Activated naive CD8-positive, alpha-beta T cell treated with anti-CD3 and anti-CD28 coated beads, Interleukin-2, amount 10 ng/mL, durations not matched to agents 7 days and 5 days (primary cell): Measurements from ENCODE around the gene CREM. TPM values are rescaled to one million over a fixed set of nuclear protein-coding genes. Genes with fewer than 3 reads are reported as not detected.

ENCODE experiments used
- ATAC-seq: fragments of 150-1000 bp; cut with Tn5 transposase; one replicate; pipeline ENCODE4 v1.10.0; 2021; ENCODE audit warnings: low read depth, moderate library complexity
- POLR2A ChIA-PET: fragments of 350-600 bp; sonication (Branson Sonifier 250); formaldehyde crosslinking; loops from one replicate; lab custom pipeline; 2021; ENCODE audit warnings: antibody characterized with exemption; lab: Charles Lee
- DNase-seq: peaks from one replicate; pipeline ENCODE4 v3.0.0; 2021
- H3K27ac Mint-ChIP-seq: one replicate; pipeline ENCODE4 v1.8.0; 2022; ENCODE audit warnings: mild to moderate bottlenecking, mixed read lengths
- H3K27me3 Mint-ChIP-seq: one replicate; pipeline ENCODE4 v1.8.0; 2022; ENCODE audit warnings: mild to moderate bottlenecking, moderate library complexity, mixed read lengths
- H3K36me3 Mint-ChIP-seq: one replicate; pipeline ENCODE4 v1.8.0; 2021; ENCODE audit warnings: mild to moderate bottlenecking, mixed read lengths
- H3K4me1 Mint-ChIP-seq: one replicate; pipeline ENCODE4 v1.8.0; 2021; ENCODE audit warnings: mixed read lengths
- H3K4me3 Mint-ChIP-seq: one replicate; pipeline ENCODE4 v1.8.0; 2022; ENCODE audit warnings: mild to moderate bottlenecking, moderate library complexity, mixed read lengths
- H3K9me3 Mint-ChIP-seq: one replicate; pipeline ENCODE4 v1.8.0; 2021; ENCODE audit warnings: mixed read lengths
- total RNA-seq, 2 experiments: library from RNA; stranded (reverse); gene quantifications; one replicate each; pipeline ENCODE4 v1.2.3, GENCODE V29; 2021

Gene CREM
- total RNA-seq, 2 experiments from 2014 or later, result 78.6 to 86.5 TPM

- POLR2A ChIA-PET, result no interaction called here
- H3K4me1 Mint-ChIP-seq, result no peaks in the 10 kb centered on the region
- H3K27ac Mint-ChIP-seq, result no peak overlapping the region
Observed at GRCh38 chr10:35112571-35112970, 14.1 kb upstream of the CREM start.

GRCh38 chr10:35119378-35119777 is 7.3 kb upstream of the CREM start:
- H3K4me1 Mint-ChIP-seq, result peaks cover 9% of the 10 kb centered on the region
- no peak overlapping the region for H3K4me3 Mint-ChIP-seq
- H3K27me3 Mint-ChIP-seq, result peaks cover 12% of the 10 kb centered on the region
- ATAC-seq (no peak), DNase-seq (no peak)
- H3K36me3 Mint-ChIP-seq, result no peaks in the 10 kb centered on the region
- POLR2A ChIA-PET, result interaction anchor here (0.8 to 2.2 kb wide), 3 partner anchors 76 to 98 kb away, joined by 3 to 6 read pairs (median 4); no protein-coding TSS in a partner anchor
- H3K9me3 Mint-ChIP-seq, result no peaks in the 10 kb centered on the region
- H3K27ac Mint-ChIP-seq, result no peak overlapping the region

More at GRCh38 chr10:35112571-35112970, 14.1 kb upstream of the CREM start:
- H3K4me3 Mint-ChIP-seq, result no peak overlapping the region
- DNase-seq (no peak), ATAC-seq (no peak)
- no peaks in the 10 kb centered on the region for H3K36me3 Mint-ChIP-seq
- H3K9me3 Mint-ChIP-seq, result no peaks in the 10 kb centered on the region
- peaks cover 9% of the 10 kb centered on the region for H3K27me3 Mint-ChIP-seq

- H3K4me3 Mint-ChIP-seq, result no peak overlapping the region
- H3K27me3 Mint-ChIP-seq, result no peaks in the 10 kb centered on the region
- DNase-seq, result no peak
- peak overlapping the region; percentile 42 for H3K27ac Mint-ChIP-seq
- H3K9me3 Mint-ChIP-seq, result no peaks in the 10 kb centered on the region
- peaks cover 35% of the 10 kb centered on the region for H3K4me1 Mint-ChIP-seq
- H3K36me3 Mint-ChIP-seq, result peaks cover 11% of the 10 kb centered on the region
- no peak for ATAC-seq
- POLR2A ChIA-PET, result no interaction called here
Observed at GRCh38 chr10:35124540-35124939, 2.1 kb upstream of the CREM start.

GRCh38 chr10:35126062-35126529 is 550 bp upstream of the CREM start:
- Mint-ChIP-seq H3K27me3 (no peaks in the 10 kb centered on the region), H3K27ac (peak overlapping the region; percentile 99), H3K4me1 (peaks cover 43% of the 10 kb centered on the region), H3K4me3 (peak overlapping the region; percentile 90), H3K36me3 (peaks cover 11% of the 10 kb centered on the region), H3K9me3 (no peaks in the 10 kb centered on the region)
- DNase-seq (no peak), ATAC-seq (peak; percentile 3)
- POLR2A ChIA-PET, result interaction anchor here (0.5 to 9.3 kb wide), 18 partner anchors 9 to 962 kb away, joined by 3 to 201 read pairs (median 7); partner anchors contain the start of gene CUL2

- H3K4me3 Mint-ChIP-seq, result peak overlapping the region; percentile 91
- peaks cover 11% of the 10 kb centered on the region for H3K36me3 Mint-ChIP-seq
- H3K9me3 Mint-ChIP-seq, result no peaks in the 10 kb centered on the region
- no peaks in the 10 kb centered on the region for H3K27me3 Mint-ChIP-seq
- H3K27ac Mint-ChIP-seq, result peak overlapping the region; percentile 99
- peak; percentile 75 for DNase-seq
- H3K4me1 Mint-ChIP-seq, result peaks cover 50% of the 10 kb centered on the region
- peak; percentile 8 for ATAC-seq
- POLR2A ChIA-PET, result interaction anchor here (0.9 to 9.3 kb wide), 15 partner anchors 9 to 94 kb away, joined by 3 to 201 read pairs (median 7); no protein-coding TSS in a partner anchor
Observed at GRCh38 chr10:35127289-35127891, 744 bp downstream of the CREM start.

- peaks cover 58% of the 10 kb centered on the region for H3K4me1 Mint-ChIP-seq
- no peak for ATAC-seq
- H3K36me3 Mint-ChIP-seq, result peaks cover 11% of the 10 kb centered on the region
- peak overlapping the region; percentile 91 for H3K4me3 Mint-ChIP-seq
- no peak for DNase-seq
- POLR2A ChIA-PET, result interaction anchor here (0.7 to 9.3 kb wide), 4 partner anchors 19 to 84 kb away, joined by 3 to 201 read pairs (median 110); no protein-coding TSS in a partner anchor
- no peaks in the 10 kb centered on the region for H3K27me3 Mint-ChIP-seq
- H3K27ac Mint-ChIP-seq, result peak overlapping the region; percentile 99
- H3K9me3 Mint-ChIP-seq, result no peaks in the 10 kb centered on the region
Observed at GRCh38 chr10:35129185-35129674, 2.6 kb downstream of the CREM start.

- H3K27me3 Mint-ChIP-seq, result no peaks in the 10 kb centered on the region
- H3K9me3 Mint-ChIP-seq, result no peaks in the 10 kb centered on the region
- peaks cover 53% of the 10 kb centered on the region for H3K4me1 Mint-ChIP-seq
- peak overlapping the region; percentile 89 for H3K27ac Mint-ChIP-seq
- peak overlapping the region; percentile 85 for H3K4me3 Mint-ChIP-seq
- POLR2A ChIA-PET, result interaction anchor here (6.0 to 9.3 kb wide), 2 partner anchors 66 to 82 kb away, joined by 155 to 201 read pairs; no protein-coding TSS in a partner anchor
- peaks cover 11% of the 10 kb centered on the region for H3K36me3 Mint-ChIP-seq
- DNase-seq (no peak), ATAC-seq (no peak)
Observed at GRCh38 chr10:35130663-35131062, 4.0 kb downstream of the CREM start.

GRCh38 chr10:35132727-35133126 is 6.1 kb downstream of the CREM start:
- H3K9me3 Mint-ChIP-seq, result no peaks in the 10 kb centered on the region
- ATAC-seq (no peak), DNase-seq (no peak)
- H3K4me1 Mint-ChIP-seq, result peaks cover 61% of the 10 kb centered on the region
- H3K4me3 Mint-ChIP-seq, result peak overlapping the region; percentile 85
- POLR2A ChIA-PET, result interaction anchor here (0.5 to 9.3 kb wide), 7 partner anchors 11 to 331 kb away, joined by 3 to 155 read pairs (median 4); no protein-coding TSS in a partner anchor
- no peaks in the 10 kb centered on the region for H3K27me3 Mint-ChIP-seq
- peaks cover 13% of the 10 kb centered on the region for H3K36me3 Mint-ChIP-seq
- peak overlapping the region; percentile 89 for H3K27ac Mint-ChIP-seq

GRCh38 chr10:35133586-35133985 is 6.9 kb downstream of the CREM start:
- H3K4me3 Mint-ChIP-seq, result peak overlapping the region; percentile 23
- peaks cover 7% of the 10 kb centered on the region for H3K36me3 Mint-ChIP-seq
- peaks cover 57% of the 10 kb centered on the region for H3K4me1 Mint-ChIP-seq
- ATAC-seq, result no peak
- H3K27ac Mint-ChIP-seq, result peak overlapping the region; percentile 89
- no peaks in the 10 kb centered on the region for H3K27me3 Mint-ChIP-seq
- H3K9me3 Mint-ChIP-seq, result no peaks in the 10 kb centered on the region
- DNase-seq, result no peak
- POLR2A ChIA-PET, result interaction anchor here (1.3 to 9.3 kb wide), 4 partner anchors 10 to 79 kb away, joined by 3 to 155 read pairs (median 10); no protein-coding TSS in a partner anchor

- no peak for DNase-seq
- Mint-ChIP-seq H3K27ac (peak overlapping the region; percentile 79), H3K36me3 (peaks cover 2% of the 10 kb centered on the region), H3K27me3 (no peaks in the 10 kb centered on the region), H3K4me1 (peaks cover 44% of the 10 kb centered on the region), H3K4me3 (peak overlapping the region; percentile 63), H3K9me3 (no peaks in the 10 kb centered on the region)
- peak; percentile 30 for ATAC-seq
- POLR2A ChIA-PET, result interaction anchor here (2.6 to 3.6 kb wide), 3 partner anchors 8 to 60 kb away, joined by 12 to 20 read pairs (median 16); partner anchors contain the start of gene CREM
Observed at GRCh38 chr10:35135861-35136260, 9.2 kb downstream of the CREM start.

GRCh38 chr10:35136263-35136815 is 9.7 kb downstream of the CREM start:
- POLR2A ChIA-PET, result interaction anchor here (1.0 to 3.6 kb wide), 4 partner anchors 9 to 65 kb away, joined by 3 to 20 read pairs (median 9); partner anchors contain the start of gene CREM
- ATAC-seq, result peak; percentile 46

GRCh38 chr10:35140126-35140525 is 13.5 kb downstream of the CREM start:
- DNase-seq (no peak), ATAC-seq (no peak)
- Mint-ChIP-seq H3K36me3 (peaks cover 16% of the 10 kb centered on the region), H3K27ac (no peak overlapping the region), H3K4me3 (no peak overlapping the region), H3K9me3 (peaks cover under 1% of the 10 kb centered on the region), H3K27me3 (no peaks in the 10 kb centered on the region), H3K4me1 (peaks cover 37% of the 10 kb centered on the region)
- POLR2A ChIA-PET, result no interaction called here

More at GRCh38 chr10:35136263-35136815, 9.7 kb downstream of the CREM start:
- Mint-ChIP-seq H3K36me3 (peaks cover 2% of the 10 kb centered on the region), H3K9me3 (no peaks in the 10 kb centered on the region), H3K27ac (peak overlapping the region; percentile 79), H3K4me1 (peaks cover 41% of the 10 kb centered on the region), H3K4me3 (peak overlapping the region; percentile 63), H3K27me3 (no peaks in the 10 kb centered on the region)
- DNase-seq, result no peak

GRCh38 chr10:35140727-35141126 is 14.1 kb downstream of the CREM start:
- no peak overlapping the region for H3K27ac Mint-ChIP-seq
- peaks cover 19% of the 10 kb centered on the region for H3K36me3 Mint-ChIP-seq
- H3K4me1 Mint-ChIP-seq, result peaks cover 34% of the 10 kb centered on the region
- no peaks in the 10 kb centered on the region for H3K27me3 Mint-ChIP-seq
- ATAC-seq, result no peak
- H3K4me3 Mint-ChIP-seq, result no peak overlapping the region
- DNase-seq, result no peak
- peaks cover 3% of the 10 kb centered on the region for H3K9me3 Mint-ChIP-seq
- POLR2A ChIA-PET, result interaction anchor here (0.9 kb wide), 1 partner anchor 9 kb away, joined by 3 read pairs; no protein-coding TSS in a partner anchor
